A549 (cell line): ENCODE data around the gene TPD52L3. TPM values are rescaled to one million over a fixed set of nuclear protein-coding genes. Genes with fewer than 3 reads are reported as not detected.

Experiments used
- ATAC-seq, 2 experiments: fragments of 200-7000 bp in 1 of 2; fragments of >200 bp in 1 of 2; cut with Nextera tagmentation in 1 of 2; cut with Tn5 transposase in 1 of 2; 3 replicates each; pipeline versions ENCODE4 v1.8.0 to v1.9.1; 2018 to 2020; ENCODE audit warnings: mild to moderate bottlenecking in 1 of 2, moderate library complexity in 1 of 2
- CTCF ChIA-PET: fragments of 300-600 bp; sonication (Branson Sonifier 250); formaldehyde crosslinking; extraction: SDS; loops from one replicate; lab custom pipeline; 2021; ENCODE audit warnings: antibody characterized with exemption, inconsistent platforms; lab: Yijun Ruan, JAX
- POLR2A ChIA-PET: fragments of 350-600 bp; formaldehyde crosslinking; extraction: SDS; loops from one replicate; lab custom pipeline; 2021; ENCODE audit warnings: antibody characterized with exemption, inconsistent platforms; lab: Yijun Ruan, JAX
- DNase-seq, 2 experiments: peaks; one replicate each; pipeline versions ENCODE4 v3.0.0 to v3.0.0-alpha.2; 2011 to 2016; ENCODE audit warnings: low read depth in 1 of 2, low spot score in 1 of 2
- FAIRE-seq: peaks from 2 replicates; lab custom pipeline; 2011; peaks lifted over from hg19 to GRCh38; lab: Jason Lieb, UNC
- H3K27ac ChIP-seq, 2 experiments: fragments of >200 bp; sonication (Bioruptor Twin); formaldehyde crosslinking; 3 replicates each; pipeline ENCODE4 v1.5.1; 2016 to 2017
- H3K4me1 ChIP-seq: fragments of >200 bp; sonication (Bioruptor Twin); formaldehyde crosslinking; 3 replicates; pipeline ENCODE4 v1.6.1; 2016
- H3K4me2 ChIP-seq: fragments of >200 bp; sonication (Bioruptor Twin); formaldehyde crosslinking; 3 replicates; pipeline ENCODE4 v1.6.1; 2016
- H3K4me3 ChIP-seq: fragments of >200 bp; sonication (Bioruptor Twin); formaldehyde crosslinking; 3 replicates; pipeline ENCODE4 v1.5.1; 2016
- H3K9me3 ChIP-seq: fragments of >200 bp; sonication (Bioruptor Twin); formaldehyde crosslinking; 3 replicates; pipeline ENCODE4 v1.6.1; 2016
- BHLHE40 ChIP-seq: IDR thresholded peaks from 2 replicates; pipeline ENCODE4 v1.6.1; 2012; ENCODE audit warnings: low read depth, low read length, inconsistent platforms
- CBX2 ChIP-seq: fragments of 200-600 bp; sonication (generic); IDR thresholded peaks from 2 replicates; pipeline ENCODE4 v1.6.1; 2016; ENCODE audit warnings: low read depth, mild to moderate bottlenecking, borderline replicate concordance
- CBX8 ChIP-seq: fragments of 200-600 bp; sonication (generic); IDR thresholded peaks from 2 replicates; pipeline ENCODE4 v1.6.1; 2016
- CTCF ChIP-seq: fragments of >200 bp; sonication (Bioruptor Twin); formaldehyde crosslinking; IDR thresholded peaks from 3 replicates; pipeline ENCODE4 v1.5.1; 2016
- EHF ChIP-seq: fragments of 250-450 bp; sonication (Bioruptor Pico); IDR thresholded peaks from 2 replicates; pipeline ENCODE4 v1.5.0; 2020; ENCODE audit warnings: mild to moderate bottlenecking
- EHMT2 ChIP-seq: fragments of 200-600 bp; sonication (generic); IDR thresholded peaks from 2 replicates; pipeline ENCODE4 v1.6.1; 2016; ENCODE audit warnings: antibody characterized with exemption, low read depth, mild to moderate bottlenecking, moderate library complexity
- ELK1 ChIP-seq: fragments of 150-350 bp; IDR thresholded peaks from 2 replicates; pipeline ENCODE4 v1.6.1; 2014; ENCODE audit warnings: low read depth, mild to moderate bottlenecking, low read length
- ESRRA ChIP-seq: fragments of 150-350 bp; IDR thresholded peaks from 2 replicates; pipeline ENCODE4 v1.6.1; 2014; ENCODE audit warnings: mild to moderate bottlenecking, low read length, borderline replicate concordance
- HDAC2 ChIP-seq: fragments of 200-600 bp; sonication (generic); IDR thresholded peaks from 2 replicates; pipeline ENCODE4 v1.6.1; 2016
- HMGXB4 ChIP-seq: fragments of 250-450 bp; sonication (Bioruptor Pico); IDR thresholded peaks from 2 replicates; pipeline ENCODE4 v1.5.0; 2021; ENCODE audit warnings: mild to moderate bottlenecking, moderate library complexity, borderline replicate concordance
- HOXA7 ChIP-seq: fragments of 250-450 bp; sonication (Bioruptor Pico); IDR thresholded peaks from 2 replicates; pipeline ENCODE4 v1.5.0; 2020; ENCODE audit warnings: mild to moderate bottlenecking, moderate library complexity
- HOXB5 ChIP-seq: fragments of 250-450 bp; sonication (Bioruptor Pico); IDR thresholded peaks from 2 replicates; pipeline ENCODE4 v1.5.0; 2020; ENCODE audit warnings: mild to moderate bottlenecking, moderate library complexity
- JUN ChIP-seq, 2 experiments: fragments of >200 bp; sonication (Bioruptor Twin); formaldehyde crosslinking; IDR thresholded peaks; 2 replicates in 1 of 2; 3 replicates in 1 of 2; pipeline ENCODE4 v1.6.1; 2016 to 2017
- KDM1A ChIP-seq: fragments of 200-600 bp; sonication (generic); IDR thresholded peaks from 2 replicates; pipeline ENCODE4 v1.6.1; 2016; ENCODE audit warnings: low read depth, mild to moderate bottlenecking
- MAZ ChIP-seq: fragments of 150-350 bp; IDR thresholded peaks from 2 replicates; pipeline ENCODE4 v1.6.1; 2014; ENCODE audit warnings: antibody characterized with exemption, low read depth, low read length, borderline replicate concordance
- NFE2L2 ChIP-seq: fragments of 150-350 bp; conservative IDR thresholded peaks from 2 replicates; pipeline ENCODE4 v1.6.1; 2014; ENCODE audit warnings: low read length
- NR3C1 ChIP-seq: fragments of >200 bp; sonication (Bioruptor Twin); formaldehyde crosslinking; IDR thresholded peaks from 3 replicates; pipeline ENCODE4 v1.6.1; 2017
- POLR2A ChIP-seq: IDR thresholded peaks from 2 replicates; pipeline ENCODE4 v1.6.1; 2012; ENCODE audit warnings: mild to moderate bottlenecking, low read length
- RARB ChIP-seq: fragments of 250-450 bp; sonication (Bioruptor Pico); IDR thresholded peaks from 2 replicates; pipeline ENCODE4 v1.8.0; 2021; ENCODE audit warnings: mild to moderate bottlenecking, moderate library complexity
- RCOR1 ChIP-seq: fragments of 150-350 bp; IDR thresholded peaks from 2 replicates; pipeline ENCODE4 v1.6.1; 2014; ENCODE audit warnings: antibody characterized with exemption, low read length, low read depth
- TFCP2L1 ChIP-seq: fragments of 250-450 bp; sonication (Bioruptor Pico); IDR thresholded peaks from 2 replicates; pipeline ENCODE4 v1.5.0; 2021; ENCODE audit warnings: mild to moderate bottlenecking
- ZFP36 ChIP-seq: fragments of 450-650 bp; IDR thresholded peaks from 2 replicates; pipeline ENCODE4 v1.6.1; 2014; ENCODE audit warnings: borderline replicate concordance; ENCODE audit not compliant: partially characterized antibody
- ZNF302 ChIP-seq: fragments of 250-450 bp; sonication (Bioruptor Pico); IDR thresholded peaks from 2 replicates; pipeline ENCODE4 v1.9.0; 2021; ENCODE audit warnings: inconsistent platforms, mild to moderate bottlenecking, moderate library complexity
- WGBS: methylation state at CpG from one replicate; pipeline ENCODE4 v1.1.6; 2017; ENCODE audit errors: missing lambda C conversion rate; 5-methylcytosine and 5-hydroxymethylcytosine counted together
- polyA plus RNA-seq, 4 experiments: library from polyadenylated mRNA; depleted of rRNA in 3 of 4; stranded (reverse); fragments of >200 nt; fragmentation: RNase III in 1 of 4; extraction: RNeasy Plus Mini Kit Qiagen cat#74134 plus additional on column Dnase treatment in 1 of 4; gene quantifications; 2 replicates in 3 of 4; 3 replicates in 1 of 4; pipeline ENCODE4 v1.2.3, GENCODE V29; 2011 to 2017
- TF ChIP-seq, protein P1 (sequence below): IDR thresholded peaks from 2 replicates; pipeline ENCODE4 v1.6.1; 2012
- TF ChIP-seq, protein P2 (sequence below): IDR thresholded peaks from 2 replicates; pipeline ENCODE4 v1.6.1; 2012; ENCODE audit warnings: low read depth, borderline replicate concordance
- TF ChIP-seq, protein P3 (sequence below): fragments of >200 bp; sonication (Bioruptor Twin); formaldehyde crosslinking; IDR thresholded peaks from 2 replicates; pipeline ENCODE4 v1.6.1; 2016

Gene TPD52L3
- polyA plus RNA-seq, 2 of the 4 experiments (the other 2 are of a cell fraction) = not detected

DNA sequence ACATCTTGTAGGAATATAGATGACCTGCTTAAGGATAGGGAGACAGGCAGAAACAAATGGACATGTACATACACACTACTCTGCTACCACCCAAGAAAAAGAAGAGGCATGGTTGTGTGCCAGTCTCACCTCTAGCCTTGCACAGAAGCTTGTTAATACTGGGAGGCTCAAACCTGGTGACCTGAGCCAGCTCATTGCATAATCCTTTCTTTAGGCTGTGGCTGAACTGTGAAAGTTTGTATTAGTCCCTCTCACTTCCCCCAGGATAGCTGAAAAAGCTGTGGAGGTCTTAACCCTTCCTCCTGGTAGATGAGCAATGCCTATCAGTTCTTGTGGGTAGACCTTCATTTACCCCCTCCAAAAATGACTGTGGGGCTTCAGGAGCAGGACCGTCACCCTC, 28.7 kb downstream of the TPD52L3 start:
- Histone ChIP-seq H3K4me3 (no peak overlapping the region), H3K4me2 (no peak overlapping the region), H3K4me1 (peaks cover 15% of the 10 kb centered on the region), H3K9me3 (no peaks in the 10 kb centered on the region), H3K27ac (no peak overlapping the region)
- DNase-seq (no peak), FAIRE-seq (no peak), ATAC-seq (no peak)
- CTCF ChIA-PET = interaction anchor here (0.7 to 6.5 kb wide), 4 partner anchors 9 to 225 kb away, joined by 3 to 70 read pairs (median 4); no protein-coding TSS in a partner anchor
- 100% methylated on average over 1 of the region's 1 CpG for WGBS
- TF ChIP-seq HOXB5 (no peak), ZNF302 (CRISPR knock-in tag) (no peak), MAZ (no peak), HDAC2 (no peak), CBX2 (no peak), EHMT2 (no peak), HMGXB4 (CRISPR knock-in tag) (no peak), KDM1A (no peak), ELK1 (no peak), BHLHE40 (no peak), ZFP36 (no peak), JUN (IDR thresholded peaks at IDR 0.05) (no peak), CTCF (no peak), RARB (CRISPR knock-in tag) (no peak), EHF (CRISPR knock-in tag) (no peak), POLR2A (no peak), NR3C1 (no peak)
- TF ChIP-seq, protein P1, sequence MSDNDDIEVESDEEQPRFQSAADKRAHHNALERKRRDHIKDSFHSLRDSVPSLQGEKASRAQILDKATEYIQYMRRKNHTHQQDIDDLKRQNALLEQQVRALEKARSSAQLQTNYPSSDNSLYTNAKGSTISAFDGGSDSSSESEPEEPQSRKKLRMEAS = no peak
- TF ChIP-seq, protein P2, sequence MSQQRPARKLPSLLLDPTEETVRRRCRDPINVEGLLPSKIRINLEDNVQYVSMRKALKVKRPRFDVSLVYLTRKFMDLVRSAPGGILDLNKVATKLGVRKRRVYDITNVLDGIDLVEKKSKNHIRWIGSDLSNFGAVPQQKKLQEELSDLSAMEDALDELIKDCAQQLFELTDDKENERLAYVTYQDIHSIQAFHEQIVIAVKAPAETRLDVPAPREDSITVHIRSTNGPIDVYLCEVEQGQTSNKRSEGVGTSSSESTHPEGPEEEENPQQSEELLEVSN = no peak
- TF ChIP-seq, protein P3, sequence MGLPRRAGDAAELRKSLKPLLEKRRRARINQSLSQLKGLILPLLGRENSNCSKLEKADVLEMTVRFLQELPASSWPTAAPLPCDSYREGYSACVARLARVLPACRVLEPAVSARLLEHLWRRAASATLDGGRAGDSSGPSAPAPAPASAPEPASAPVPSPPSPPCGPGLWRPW = no peak
- POLR2A ChIA-PET = no interaction called here

DNA sequence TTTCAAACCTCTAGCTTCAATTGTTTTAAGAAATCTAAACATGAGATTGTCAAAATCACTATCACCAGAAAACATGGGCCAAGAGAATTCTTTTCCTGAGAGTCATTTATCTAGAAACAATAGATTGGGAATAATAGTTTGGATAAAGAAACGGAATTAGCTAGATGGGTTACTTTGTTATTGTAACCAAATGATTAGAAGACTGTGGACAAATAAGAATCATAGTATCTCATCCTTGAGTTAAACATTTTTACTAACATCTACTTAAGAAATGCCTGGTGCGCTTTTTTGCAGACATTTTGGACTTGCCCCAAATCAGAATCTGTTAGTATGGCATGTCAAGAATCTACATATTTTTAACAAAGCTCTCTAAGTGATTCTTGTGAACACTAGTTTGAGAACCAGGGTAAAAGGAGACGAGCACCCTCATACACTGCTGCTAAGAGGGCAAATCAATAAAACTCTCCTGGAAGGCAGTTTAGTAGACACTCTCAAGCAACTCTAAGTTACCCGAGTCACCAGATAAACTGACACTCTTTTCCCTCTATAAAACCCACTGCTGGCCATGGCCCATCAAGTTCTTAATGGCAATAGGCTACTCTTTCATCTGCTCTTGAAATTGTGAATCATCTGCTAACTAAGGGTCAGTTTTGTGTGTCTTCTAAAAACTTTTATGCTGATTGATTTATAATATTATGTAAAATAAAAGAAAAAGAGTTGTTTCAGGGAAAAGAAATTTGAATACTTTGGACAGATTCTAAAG, 39.1 kb downstream of the TPD52L3 start:
- Histone ChIP-seq H3K27ac (no peak overlapping the region), H3K4me2 (no peak overlapping the region), H3K9me3 (peaks cover 13% of the 10 kb centered on the region), H3K4me3 (no peak overlapping the region), H3K4me1 (no peaks in the 10 kb centered on the region)
- CTCF ChIA-PET = interaction anchor here (0.9 to 2.2 kb wide), 3 partner anchors 13 to 372 kb away, joined by 3 to 9 read pairs (median 5); no protein-coding TSS in a partner anchor
- no peak for DNase-seq
- WGBS = 46% methylated on average over 4 of the region's 4 CpGs
- TF ChIP-seq RCOR1 (no peak), TFCP2L1 (CRISPR knock-in tag) (no peak), ESRRA (no peak), HOXA7 (CRISPR knock-in tag) (no peak), NFE2L2 (no peak), ELK1 (no peak), CBX8 (no peak)
- no peak for ATAC-seq
- no peak for FAIRE-seq
- POLR2A ChIA-PET = interaction anchor here (1.4 kb wide), 1 partner anchor 46 kb away, joined by 4 read pairs; the partner anchor contains the start of gene UHRF2
